ENCODE data around the gene NXNL1. TPM values are rescaled to one million over a fixed set of nuclear protein-coding genes. Genes with fewer than 3 reads are reported as not detected.

Gene NXNL1
- total RNA-seq, 1 experiment from 2014 or later = not detected

- Histone ChIP-seq H2AK5ac (ENCODE audit: insufficient read length, low read length) (no peak overlapping the region), H3K23ac (ENCODE audit: insufficient read length, low read depth, low read length) (no peak overlapping the region), H3K23me2 (ENCODE audit: insufficient read length, low read depth, low read length, poor library complexity, severe bottlenecking) (peaks cover 2% of the 10 kb centered on the region), H2AFZ (ENCODE audit: low read length) (no peak overlapping the region), H2BK12ac (ENCODE audit: insufficient read length, low read depth, low read length) (no peak overlapping the region), H2BK120ac (ENCODE audit: low read depth, low read length, poor library complexity, severe bottlenecking) (no peak overlapping the region), H3K27ac (ENCODE audit: insufficient read length, low read depth, low read length) (no peak overlapping the region), H4K8ac (replicated peaks; ENCODE audit: insufficient read length, low read depth, low read length) (no peak overlapping the region), H3K9ac (ENCODE audit: extremely low read depth, insufficient read length, low read length) (no peak overlapping the region), H3K4me1 (ENCODE audit: insufficient read depth, low read length) (no peaks in the 10 kb centered on the region), H4K20me1 (ENCODE audit: control insufficient read depth, insufficient read depth, insufficient read length) (no peaks in the 10 kb centered on the region), H3K18ac (ENCODE audit: insufficient read length, low read depth, low read length) (no peak overlapping the region), H3K9me3 (ENCODE audit: control insufficient read depth, low read depth, low read length) (no peaks in the 10 kb centered on the region), H2BK20ac (ENCODE audit: low read depth, low read length, poor library complexity, severe bottlenecking) (no peak overlapping the region), H2BK5ac (ENCODE audit: insufficient read length, low read length) (no peak overlapping the region), H3K56ac (ENCODE audit: insufficient read length, low read depth, low read length) (no peak overlapping the region), H3K4ac (ENCODE audit: low read depth, low read length) (no peak overlapping the region), H3K14ac (ENCODE audit: insufficient read depth, low read length) (no peak overlapping the region), H3K4me2 (ENCODE audit: insufficient read depth, insufficient read length, low read length) (no peak overlapping the region), H4K5ac (ENCODE audit: insufficient read length, low read depth, low read length) (no peak overlapping the region), H3K27me3 (ENCODE audit: insufficient read depth, low read length) (no peaks in the 10 kb centered on the region), H3K79me1 (ENCODE audit: insufficient read depth, low read depth, low read length, poor library complexity, severe bottlenecking) (no peaks in the 10 kb centered on the region), H2BK15ac (ENCODE audit: low read depth, low read length) (no peak overlapping the region), H4K91ac (ENCODE audit: insufficient read length, low read depth, low read length) (no peak overlapping the region), H3K79me2 (ENCODE audit: insufficient read depth, low read length) (no peaks in the 10 kb centered on the region), H3T11ph (ENCODE audit: low read length) (no peak overlapping the region)
- Mint-ChIP-seq H3K27me3 (ENCODE audit: low read depth) (peaks cover 2% of the 10 kb centered on the region), H3K9me3 (no peaks in the 10 kb centered on the region; a peak in 1 of 5 replicates), H3K36me3 (ENCODE audit: insufficient read depth in 1 of 3, low read depth in 3 of 3) (no peaks in the 10 kb centered on the region; a peak in 1 of 7 replicates), H3K4me1 (peaks cover 8 to 21% of the 10 kb centered on the region in 2 experiments), H3K27ac (no peak overlapping the region; a peak in 1 of 7 replicates), H3K4me3 (no peak overlapping the region)
- no peak for TF ChIP-seq CTCF (conservative IDR thresholded peaks at IDR 0.05)
- 100% methylated on average over 1 of the region's 3 CpGs for WGBS (ENCODE audit: extremely low coverage, insufficient read length, low lambda C conversion rate)
- DNase-seq = no peak
Measured at GRCh38 chr19:17482877-17483604, 22.3 kb upstream of the NXNL1 start.
